Psoas muscle (tissue), 8 donors: ENCODE results near the gene TTYH3. TPM values are rescaled to one million over a fixed set of nuclear protein-coding genes. Genes with fewer than 3 reads are reported as not detected.
A peak's percentile ranks its signal among the peaks of the same experiment; 100 is the strongest.

ENCODE experiments used
- ATAC-seq, 4 donors: fragments of 200-7000 bp; cut with Tn5 transposase; one replicate each; pipeline ENCODE4 v1.9.1; 2020; ENCODE audit warnings: moderate library complexity in 3 of 4, mild to moderate bottlenecking in 2 of 4
- DNase-seq, 2 donors: peaks; one replicate each; pipeline ENCODE4 v3.0.0-alpha.2; 2020
- H3K27ac ChIP-seq: fragments of 200-600 bp; one replicate; pipeline ENCODE4 v1.8.0; 2022
- H3K27me3 ChIP-seq, 3 donors: fragments of 200-600 bp in 1 of 3; one replicate each; pipeline versions ENCODE4 v1.6.1 to v1.8.0; 2013 to 2022; ENCODE audit warnings: low read length in 2 of 3, mild to moderate bottlenecking in 2 of 3, moderate library complexity in 1 of 3; ENCODE audit not compliant: insufficient read depth in 3 of 3
- H3K36me3 ChIP-seq, 2 donors: fragments of 200-600 bp in 1 of 2; one replicate each; pipeline versions ENCODE4 v1.6.1 to v1.8.0; 2013 to 2022; ENCODE audit warnings: low read depth in 1 of 2, mild to moderate bottlenecking in 1 of 2, moderate library complexity in 1 of 2; ENCODE audit not compliant: insufficient read depth in 1 of 2
- H3K4me1 ChIP-seq: fragments of 200-600 bp; one replicate; pipeline ENCODE4 v1.8.0; 2022
- H3K4me3 ChIP-seq: fragments of 200-600 bp; one replicate; pipeline ENCODE4 v1.8.0; 2022; ENCODE audit warnings: mild to moderate bottlenecking
- H3K9me3 ChIP-seq: fragments of 200-600 bp; one replicate; pipeline ENCODE4 v1.8.0; 2022
- WGBS, 3 donors: extraction: QIAGEN DNeasy Blood & Tissue Kit; methylation state at CpG; one replicate each; pipeline versions ENCODE4 v1.1.6 to v1.1.7; 2013; 5-methylcytosine and 5-hydroxymethylcytosine counted together
- intact Hi-C, 2 donors: fragments of 100-400 bp; cut with DNase I; formaldehyde crosslinking; loops; one replicate each; pipeline versions ENCODE4 v1.11.0 to v1.14.2; 2022
- polyA plus RNA-seq, 3 donors: library from polyadenylated mRNA; stranded (reverse); fragments of 200-250 nt; gene quantifications; one replicate each; pipeline ENCODE4 v1.2.3, GENCODE V29; 2013
- total RNA-seq, 4 donors: library from RNA; stranded (reverse); fragmentation: NEBNext Ultra II Directional in 2 of 4; extraction: Animal tissue kit (Norgen Biotek cat#: 25700) in 2 of 4; gene quantifications; one replicate each; pipeline versions ENCODE4 v1.2.1 to v1.2.4, GENCODE V29; 2021 to 2023
- TF ChIP-seq, protein P1 (sequence below): fragments of 200-600 bp; IDR thresholded peaks from one replicate; pipeline ENCODE4 v1.8.0; 2022; ENCODE audit warnings: antibody characterized with exemption
- donor health status: healthy with polysubstance abuse.
- donor health status: DM: no; HTN: no; CAD: no; lungs with moderate emphysema.
- donor health status: Bipolar disorder and iron deficiency.
- donor health status: healthy.
- donor health status: DM: yes; HTN: yes; CAD: no.
- donor health status: DM: no; HTN: no; CAD: no.
- donor health status: DM: no; HTN: no; CAD: no.
- donor health status: DM: yes; HTN: yes; CAD: no.

Gene TTYH3
- total and polyA plus RNA-seq, 7 donors, result 1.3 to 11.3 (median 6.5) TPM

DNA sequence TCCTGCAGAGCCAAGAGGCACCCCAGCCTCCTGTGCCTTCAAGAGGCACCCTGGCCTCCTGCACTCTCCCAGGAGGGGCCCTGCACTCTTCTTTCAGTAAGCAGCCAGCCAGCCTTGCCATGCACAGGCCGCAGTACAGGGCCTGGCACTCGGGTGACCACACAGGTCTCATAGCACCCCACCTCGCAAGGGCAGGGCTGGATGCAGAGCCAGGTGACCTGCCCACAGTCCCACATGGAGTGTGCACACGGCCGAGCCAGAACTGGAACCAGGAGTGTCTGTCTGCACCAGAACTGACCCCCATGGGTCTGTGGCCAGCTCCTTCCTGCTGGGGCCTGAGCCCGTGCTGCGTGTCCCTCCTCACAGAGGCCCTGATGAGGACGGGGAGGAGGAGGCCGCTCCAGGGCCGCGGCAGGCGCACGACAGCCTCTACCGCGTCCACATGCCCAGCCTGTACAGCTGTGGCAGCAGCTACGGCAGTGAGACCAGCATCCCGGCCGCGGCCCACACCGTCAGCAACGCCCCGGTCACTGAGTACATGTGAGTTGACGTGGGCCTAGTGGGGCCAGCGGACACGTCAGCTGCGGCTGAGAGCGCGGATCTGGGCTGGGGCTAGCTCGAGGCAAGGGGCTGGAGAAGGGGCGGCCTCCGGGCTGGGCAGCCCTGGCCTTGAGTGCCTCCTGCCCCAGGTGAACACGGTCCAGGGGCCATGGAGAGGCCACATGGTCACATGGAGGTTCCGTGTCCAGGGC lies 26.3 kb downstream of the TTYH3 start:
- DNase-seq (no peak), ATAC-seq (no peak)
- intact Hi-C loops, result no loop called here
- Histone ChIP-seq H3K27ac (no peak overlapping the region), H3K9me3 (no peaks in the 10 kb centered on the region), H3K4me1 (peaks cover 2% of the 10 kb centered on the region), H3K36me3 (peaks cover 0 to 7% of the 10 kb centered on the region in 2 donors), H3K4me3 (no peak overlapping the region), H3K27me3 (no peaks in the 10 kb centered on the region)
- WGBS, 3 donors, result 96 to 98% (median 97%) methylated on average over 33 of the region's 33 CpGs
- TF ChIP-seq, protein P1, sequence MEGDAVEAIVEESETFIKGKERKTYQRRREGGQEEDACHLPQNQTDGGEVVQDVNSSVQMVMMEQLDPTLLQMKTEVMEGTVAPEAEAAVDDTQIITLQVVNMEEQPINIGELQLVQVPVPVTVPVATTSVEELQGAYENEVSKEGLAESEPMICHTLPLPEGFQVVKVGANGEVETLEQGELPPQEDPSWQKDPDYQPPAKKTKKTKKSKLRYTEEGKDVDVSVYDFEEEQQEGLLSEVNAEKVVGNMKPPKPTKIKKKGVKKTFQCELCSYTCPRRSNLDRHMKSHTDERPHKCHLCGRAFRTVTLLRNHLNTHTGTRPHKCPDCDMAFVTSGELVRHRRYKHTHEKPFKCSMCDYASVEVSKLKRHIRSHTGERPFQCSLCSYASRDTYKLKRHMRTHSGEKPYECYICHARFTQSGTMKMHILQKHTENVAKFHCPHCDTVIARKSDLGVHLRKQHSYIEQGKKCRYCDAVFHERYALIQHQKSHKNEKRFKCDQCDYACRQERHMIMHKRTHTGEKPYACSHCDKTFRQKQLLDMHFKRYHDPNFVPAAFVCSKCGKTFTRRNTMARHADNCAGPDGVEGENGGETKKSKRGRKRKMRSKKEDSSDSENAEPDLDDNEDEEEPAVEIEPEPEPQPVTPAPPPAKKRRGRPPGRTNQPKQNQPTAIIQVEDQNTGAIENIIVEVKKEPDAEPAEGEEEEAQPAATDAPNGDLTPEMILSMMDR, result no peak

DNA sequence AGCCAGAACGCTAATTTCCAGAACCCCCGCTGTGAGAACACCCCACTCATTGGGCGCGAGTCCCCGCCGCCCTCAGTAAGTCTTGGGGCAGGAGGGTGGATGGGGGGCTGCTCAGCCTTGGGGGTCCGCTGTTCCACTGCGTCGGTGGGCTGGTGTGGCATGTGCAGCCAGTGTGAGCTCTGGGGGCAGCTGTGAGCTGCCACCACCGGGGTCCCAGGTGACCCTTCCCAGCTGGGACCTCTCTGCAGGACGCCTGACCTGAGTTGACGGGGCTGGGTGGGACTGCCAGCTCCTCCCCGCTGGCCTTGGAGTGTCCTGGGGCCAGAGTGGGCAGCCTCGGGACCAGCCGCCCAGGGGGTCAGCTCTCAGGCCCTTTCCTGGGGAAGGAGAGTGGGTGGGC lies 27.2 kb downstream of the TTYH3 start:
- H3K4me3 ChIP-seq, result no peak overlapping the region
- H3K36me3 ChIP-seq, result peaks cover 0 to 3% of the 10 kb centered on the region in 2 donors
- DNase-seq (no peak), ATAC-seq (no peak)
- peaks cover 11% of the 10 kb centered on the region for H3K4me1 ChIP-seq
- no peaks in the 10 kb centered on the region for H3K9me3 ChIP-seq
- H3K27ac ChIP-seq, result no peak overlapping the region
- 93 to 94% (median 94%) methylated on average over 10 to 15 of the region's 15 CpGs for WGBS, 3 donors
- no peaks in the 10 kb centered on the region for H3K27me3 ChIP-seq
- intact Hi-C loops, result no loop called here
- TF ChIP-seq, protein P1, result no peak

DNA sequence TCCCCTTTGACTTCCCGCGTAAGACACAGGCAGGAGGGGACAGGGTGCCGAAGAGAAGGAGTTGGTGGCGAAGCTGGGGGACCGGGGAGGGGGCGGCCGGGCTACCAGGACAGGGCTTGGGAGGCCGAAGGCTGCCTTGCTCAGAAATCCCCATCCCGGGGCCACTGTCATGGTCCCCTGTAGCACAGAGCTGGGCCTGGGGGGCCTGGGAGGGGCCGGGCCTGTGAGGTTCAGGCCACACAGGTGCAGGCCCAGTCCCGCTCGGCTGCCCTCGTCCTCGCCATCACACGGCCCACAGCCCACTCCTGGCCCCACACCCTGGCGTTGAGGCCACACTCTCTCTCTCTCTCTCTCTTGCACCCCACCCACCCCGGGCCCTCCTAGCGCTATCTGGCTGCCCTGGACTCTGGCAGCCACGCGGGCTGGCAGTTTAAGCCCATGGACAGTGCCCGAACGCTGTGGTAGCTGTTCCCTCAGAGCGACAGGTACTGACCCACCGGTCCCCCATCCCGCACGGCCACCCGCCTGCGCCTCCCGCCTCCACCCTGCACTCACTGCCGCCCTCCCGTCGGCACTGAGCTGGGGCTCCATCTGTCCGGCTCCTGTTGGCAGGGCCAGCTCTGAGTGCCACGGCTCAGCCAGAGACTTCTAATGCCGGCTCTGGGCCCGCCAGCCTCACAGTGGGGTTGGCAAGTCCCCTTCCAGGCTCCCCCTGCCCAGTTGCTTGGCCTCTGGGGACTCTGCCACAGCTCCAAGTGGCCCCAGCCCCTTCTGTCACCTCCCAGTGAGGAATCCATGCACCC lies 28.0 kb downstream of the TTYH3 start:
- DNase-seq (no peak), ATAC-seq (no peak)
- H3K36me3 ChIP-seq, result peaks cover 0 to 3% of the 10 kb centered on the region in 2 donors
- no peak overlapping the region for H3K27ac ChIP-seq
- H3K9me3 ChIP-seq, result no peaks in the 10 kb centered on the region
- WGBS, 3 donors, result 85 to 87% (median 86%) methylated on average over 28 to 36 of the region's 36 CpGs
- H3K4me3 ChIP-seq, result no peak overlapping the region
- TF ChIP-seq, protein P1, result no peak
- H3K27me3 ChIP-seq, result no peaks in the 10 kb centered on the region
- H3K4me1 ChIP-seq, result peaks cover 12% of the 10 kb centered on the region
- intact Hi-C loops, result loop anchor here in 1 of 2 donors (5.0 kb wide), 1 partner anchor 92 kb away; no protein-coding TSS in a partner anchor

DNA sequence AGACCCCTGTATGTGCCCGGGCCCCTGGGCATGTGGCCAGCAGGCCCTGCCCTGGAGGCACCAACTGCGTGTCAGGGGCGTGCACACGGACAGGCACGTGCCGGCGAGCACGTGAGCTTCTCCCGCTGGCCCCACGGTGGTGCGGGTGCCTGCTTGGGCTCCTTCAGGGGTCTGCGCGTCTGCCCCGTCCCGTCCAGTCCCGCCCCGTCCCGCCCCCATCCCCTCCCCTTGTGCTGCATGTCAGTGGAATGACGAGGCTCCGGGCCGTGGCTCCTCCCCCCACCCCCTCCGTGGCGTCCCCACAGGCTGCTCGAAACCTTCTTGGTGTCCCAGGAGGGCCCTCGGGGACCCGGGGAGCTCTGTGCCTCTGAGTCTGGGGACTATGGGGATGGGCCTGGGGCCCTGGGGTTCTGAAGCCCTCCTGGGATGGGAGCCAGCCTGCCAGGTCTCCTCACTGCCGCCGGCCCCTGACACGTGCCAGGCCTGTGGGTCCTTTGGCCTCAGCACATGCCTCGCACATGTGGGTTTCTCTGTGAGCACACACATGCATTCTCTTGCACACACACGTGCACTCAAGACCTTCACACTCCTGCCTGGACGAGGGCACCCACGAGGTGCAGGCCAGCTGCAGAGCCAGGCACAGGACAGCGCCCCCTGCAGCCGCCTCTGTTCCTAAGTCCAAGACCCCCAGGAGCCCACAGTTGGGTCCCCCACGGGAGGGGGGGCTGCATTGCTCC lies 28.7 kb downstream of the TTYH3 start:
- DNase-seq (no peak), ATAC-seq (no peak)
- Histone ChIP-seq H3K27ac (no peak overlapping the region), H3K27me3 (peaks cover 0 to 4% (median 0%) of the 10 kb centered on the region in 3 donors), H3K4me1 (peaks cover 12% of the 10 kb centered on the region), H3K36me3 (peaks cover 0 to 3% of the 10 kb centered on the region in 2 donors), H3K9me3 (no peaks in the 10 kb centered on the region), H3K4me3 (no peak overlapping the region)
- intact Hi-C loops, result loop anchor here in 1 of 2 donors (5.0 kb wide), 1 partner anchor 93 kb away; no protein-coding TSS in a partner anchor
- WGBS, 3 donors, result 72 to 91% (median 78%) methylated on average over 35 to 36 of the region's 36 CpGs
- TF ChIP-seq, protein P1, result peak; percentile 11
